CD14-positive monocyte (primary cell): ENCODE results near the gene COL25A1. TPM values are rescaled to one million over a fixed set of nuclear protein-coding genes. Genes with fewer than 3 reads are reported as not detected.

Source experiments
- DNase-seq, 3 donors: peaks; one replicate each; pipeline ENCODE4 v3.0.0-alpha.2; 2011 to 2022
- H2AFZ ChIP-seq: 2 replicates; pipeline ENCODE4 v1.6.0; 2012; ENCODE audit warnings: mild to moderate bottlenecking, low read depth, low read length, inconsistent platforms; ENCODE audit not compliant: insufficient read depth, poor library complexity, severe bottlenecking
- H3K27ac ChIP-seq, 2 donors: 1 replicate in 1 of 2; 2 replicates in 1 of 2; pipeline ENCODE4 v1.5.1; 2012 to 2013; ENCODE audit warnings: low read length in 2 of 2, control low read depth in 1 of 2, inconsistent platforms in 1 of 2, low read depth in 1 of 2, mild to moderate bottlenecking in 1 of 2
- H3K27me3 ChIP-seq, 2 donors: one replicate each; pipeline versions ENCODE4 v1.6.0 to v1.6.1; 2011 to 2013; ENCODE audit warnings: low read length in 2 of 2; ENCODE audit not compliant: control insufficient read depth in 2 of 2, insufficient read depth in 2 of 2
- H3K36me3 ChIP-seq, 2 donors: replicated peaks in 1 of 2; 1 replicate in 1 of 2; 2 replicates in 1 of 2; pipeline versions ENCODE4 v1.5.1 to v1.6.1; 2012 to 2013; ENCODE audit warnings: low read length in 2 of 2, control low read depth in 1 of 2, inconsistent platforms in 1 of 2, mild to moderate bottlenecking in 1 of 2; ENCODE audit not compliant: insufficient read depth in 2 of 2, control insufficient read depth in 1 of 2
- H3K4me1 ChIP-seq, 2 donors: 1 replicate in 1 of 2; 2 replicates in 1 of 2; pipeline versions ENCODE4 v1.5.1 to v1.6.1; 2012 to 2013; ENCODE audit warnings: low read length in 2 of 2, control low read depth in 1 of 2, inconsistent platforms in 1 of 2, mild to moderate bottlenecking in 1 of 2, moderate library complexity in 1 of 2; ENCODE audit not compliant: insufficient read depth in 2 of 2, control insufficient read depth in 1 of 2
- H3K4me2 ChIP-seq: replicated peaks from 2 replicates; pipeline ENCODE3; 2012; ENCODE audit warnings: low read length, moderate library complexity, mild to moderate bottlenecking; ENCODE audit not compliant: poor library complexity, severe bottlenecking; ENCODE audit errors: extremely low read depth
- H3K4me3 ChIP-seq, 3 experiments: fragments of 200-600 bp in 1 of 3; sonication (generic) in 1 of 3; replicated peaks in 1 of 3; 1 replicate in 2 of 3; 2 replicates in 1 of 3; pipeline ENCODE4 v1.5.1; 2011 to 2013; ENCODE audit warnings: low read length in 3 of 3, mild to moderate bottlenecking in 3 of 3, control low read depth in 2 of 3, low read depth in 2 of 3, inconsistent platforms in 1 of 3, moderate library complexity in 1 of 3
- H3K79me2 ChIP-seq: 2 replicates; pipeline ENCODE4 v1.6.0; 2012; ENCODE audit warnings: mild to moderate bottlenecking, control low read depth, inconsistent platforms, low read length, moderate library complexity; ENCODE audit not compliant: insufficient read depth
- H3K9ac ChIP-seq: 2 replicates; pipeline ENCODE4 v1.6.0; 2017; ENCODE audit warnings: low read length, mild to moderate bottlenecking; ENCODE audit not compliant: insufficient read depth, poor library complexity, severe bottlenecking
- H3K9me3 ChIP-seq, 2 donors: replicated peaks in 1 of 2; 1 replicate in 1 of 2; 2 replicates in 1 of 2; pipeline versions ENCODE4 v1.5.1 to v1.6.1; 2012 to 2013; ENCODE audit warnings: low read length in 2 of 2, control low read depth in 1 of 2; ENCODE audit not compliant: control insufficient read depth in 1 of 2, insufficient read depth in 1 of 2
- H4K20me1 ChIP-seq: 2 replicates; pipeline ENCODE4 v1.6.0; 2012; ENCODE audit warnings: mild to moderate bottlenecking, low read length, control low read depth, moderate library complexity; ENCODE audit not compliant: insufficient read depth
- H3K27ac Mint-ChIP-seq, 7 donors: one replicate each; pipeline ENCODE4 v1.8.0; 2020; ENCODE audit warnings: mild to moderate bottlenecking in 7 of 7, mixed read lengths in 7 of 7, moderate library complexity in 6 of 7, inconsistent platforms in 2 of 7
- H3K27me3 Mint-ChIP-seq, 3 donors: one replicate each; pipeline ENCODE4 v1.8.0; 2021 to 2022; ENCODE audit warnings: low read depth in 3 of 3, mild to moderate bottlenecking in 3 of 3, mixed read lengths in 3 of 3, moderate library complexity in 3 of 3, inconsistent platforms in 1 of 3
- H3K36me3 Mint-ChIP-seq, 2 donors: one replicate each; pipeline ENCODE4 v1.8.0; 2020; ENCODE audit warnings: mixed read lengths in 2 of 2, inconsistent platforms in 1 of 2, mild to moderate bottlenecking in 1 of 2
- H3K4me1 Mint-ChIP-seq: one replicate; pipeline ENCODE4 v1.8.0; 2020; ENCODE audit warnings: mild to moderate bottlenecking, mixed read lengths
- H3K4me3 Mint-ChIP-seq, 2 donors: one replicate each; pipeline ENCODE4 v1.8.0; 2020; ENCODE audit warnings: mild to moderate bottlenecking in 2 of 2, mixed read lengths in 2 of 2, moderate library complexity in 1 of 2
- H3K9me3 Mint-ChIP-seq, 7 donors: one replicate each; pipeline ENCODE4 v1.8.0; 2020 to 2022; ENCODE audit warnings: mixed read lengths in 7 of 7, mild to moderate bottlenecking in 6 of 7, moderate library complexity in 6 of 7, inconsistent platforms in 2 of 7
- WGBS: methylation state at CpG from one replicate; pipeline ENCODE4 v1.1.5; 2013; ENCODE audit warnings: missing lambda C conversion rate; ENCODE audit not compliant: insufficient coverage; 5-methylcytosine and 5-hydroxymethylcytosine counted together
- intact Hi-C, 2 donors: fragments of 100-400 bp; cut with micrococcal nuclease; formaldehyde crosslinking; loops; one replicate each; pipeline versions ENCODE4 v1.15.0 to v1.15.1; 2023
- polyA plus RNA-seq, 3 donors: library from polyadenylated mRNA; depleted of rRNA in 1 of 3; unstranded in 2 of 3; stranded (reverse) in 1 of 3; fragments of 300-500 nt in 2 of 3; fragments of >200 nt in 1 of 3; fragmentation: Illumina TruSeq in 2 of 3; gene quantifications; 1 replicate in 2 of 3; 2 replicates in 1 of 3; pipeline ENCODE4 v1.2.3, GENCODE V29; 2012 to 2021
- TF ChIP-seq, protein P1 (sequence below): fragments of 200-600 bp; IDR thresholded peaks from one replicate; pipeline ENCODE4 v1.8.0; 2022; ENCODE audit warnings: antibody characterized with exemption, mild to moderate bottlenecking

The COL25A1 gene
- polyA plus RNA-seq, 3 donors, result not detected

DNA sequence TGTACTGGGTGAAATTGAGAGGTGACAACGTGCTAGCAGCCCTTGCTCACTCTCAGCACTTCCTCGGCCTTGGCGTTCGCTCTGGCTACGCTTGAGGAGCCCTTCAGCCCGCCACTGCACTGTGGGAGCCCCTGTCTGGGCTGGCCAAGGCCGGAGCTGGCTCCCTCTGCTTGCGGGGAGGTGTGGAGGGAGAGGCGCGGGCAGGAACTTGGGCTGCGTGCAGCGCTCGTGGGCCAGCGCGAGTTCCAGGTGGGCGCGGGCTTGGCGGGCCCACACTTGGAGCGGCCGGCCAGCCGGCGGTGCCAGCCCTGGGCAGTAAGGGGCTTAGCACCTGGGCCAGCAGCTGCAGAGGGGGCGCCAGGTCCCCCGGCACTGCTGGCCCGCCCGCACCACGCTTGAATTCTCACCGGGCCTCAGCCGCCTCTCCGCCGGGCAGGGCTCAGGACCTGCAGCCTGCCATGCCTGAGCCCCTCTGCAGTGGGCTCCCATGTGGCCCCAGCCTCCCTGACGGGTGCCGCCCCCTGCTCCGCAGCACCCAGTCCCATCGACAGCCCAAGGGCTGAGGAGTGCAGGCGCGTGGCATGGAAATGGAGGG, 290.1 kb downstream of the COL25A1 start:
- Mint-ChIP-seq H3K9me3 (peaks cover 8 to 30% (median 12%) of the 10 kb centered on the region in 7 donors), H3K27ac (no peak overlapping the region), H3K4me3 (no peak overlapping the region), H3K27me3 (no peaks in the 10 kb centered on the region), H3K36me3 (no peaks in the 10 kb centered on the region), H3K4me1 (no peaks in the 10 kb centered on the region)
- no peaks in the 10 kb centered on the region for H4K20me1 ChIP-seq
- no peak overlapping the region for H3K4me2 ChIP-seq
- WGBS, result 96% methylated on average over 36 of the region's 37 CpGs
- H3K4me3 ChIP-seq, result no peak overlapping the region
- no peaks in the 10 kb centered on the region for H3K27me3 ChIP-seq
- TF ChIP-seq, protein P1, sequence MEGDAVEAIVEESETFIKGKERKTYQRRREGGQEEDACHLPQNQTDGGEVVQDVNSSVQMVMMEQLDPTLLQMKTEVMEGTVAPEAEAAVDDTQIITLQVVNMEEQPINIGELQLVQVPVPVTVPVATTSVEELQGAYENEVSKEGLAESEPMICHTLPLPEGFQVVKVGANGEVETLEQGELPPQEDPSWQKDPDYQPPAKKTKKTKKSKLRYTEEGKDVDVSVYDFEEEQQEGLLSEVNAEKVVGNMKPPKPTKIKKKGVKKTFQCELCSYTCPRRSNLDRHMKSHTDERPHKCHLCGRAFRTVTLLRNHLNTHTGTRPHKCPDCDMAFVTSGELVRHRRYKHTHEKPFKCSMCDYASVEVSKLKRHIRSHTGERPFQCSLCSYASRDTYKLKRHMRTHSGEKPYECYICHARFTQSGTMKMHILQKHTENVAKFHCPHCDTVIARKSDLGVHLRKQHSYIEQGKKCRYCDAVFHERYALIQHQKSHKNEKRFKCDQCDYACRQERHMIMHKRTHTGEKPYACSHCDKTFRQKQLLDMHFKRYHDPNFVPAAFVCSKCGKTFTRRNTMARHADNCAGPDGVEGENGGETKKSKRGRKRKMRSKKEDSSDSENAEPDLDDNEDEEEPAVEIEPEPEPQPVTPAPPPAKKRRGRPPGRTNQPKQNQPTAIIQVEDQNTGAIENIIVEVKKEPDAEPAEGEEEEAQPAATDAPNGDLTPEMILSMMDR, result no peak
- H3K36me3 ChIP-seq, result no peaks in the 10 kb centered on the region
- H2AFZ ChIP-seq, result no peak overlapping the region
- H3K27ac ChIP-seq, result no peak overlapping the region
- no peak overlapping the region for H3K9ac ChIP-seq
- intact Hi-C loops, result no loop called here
- H3K9me3 ChIP-seq, result peaks cover 0 to 20% of the 10 kb centered on the region in 2 donors
- no peaks in the 10 kb centered on the region for H3K4me1 ChIP-seq
- H3K79me2 ChIP-seq, result no peaks in the 10 kb centered on the region
- DNase-seq, result no peak

DNA sequence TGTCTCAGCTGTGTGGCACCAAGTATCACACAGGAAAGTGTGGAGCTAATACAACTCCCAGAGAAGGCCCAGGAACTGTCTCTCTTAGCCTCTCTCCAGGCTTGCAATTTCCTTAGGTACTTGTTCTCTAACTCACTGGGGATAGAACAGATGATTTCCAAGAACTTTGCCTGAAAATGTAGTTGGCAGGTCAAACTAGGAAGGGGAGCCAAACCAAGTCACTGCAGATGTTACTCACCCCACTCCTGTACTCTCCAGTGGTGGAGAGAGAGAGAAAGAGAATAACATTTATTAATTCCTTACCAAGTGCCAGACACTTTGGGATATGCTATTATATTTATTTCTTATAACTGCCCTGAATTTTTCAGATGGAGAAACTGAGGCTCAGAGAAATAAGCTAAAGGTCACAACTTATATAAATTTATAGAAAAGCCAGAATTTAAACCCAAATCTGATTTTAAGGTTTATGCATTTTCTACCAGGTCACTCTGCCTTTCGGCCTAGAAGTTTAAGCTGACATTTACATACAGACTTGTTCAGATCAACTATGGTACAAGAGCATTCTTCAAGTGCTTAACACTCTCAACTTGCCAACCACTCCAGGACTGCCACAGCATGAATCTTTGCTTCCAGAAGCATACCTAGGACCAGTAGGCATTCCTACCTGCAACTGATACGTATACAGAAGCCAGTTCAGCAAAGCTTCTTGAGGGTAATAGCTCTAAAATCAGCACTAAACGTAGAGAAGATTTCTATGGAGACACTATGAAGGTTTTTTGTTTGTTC, 291.0 kb downstream of the COL25A1 start:
- no peaks in the 10 kb centered on the region for H3K27me3 Mint-ChIP-seq
- Histone ChIP-seq H3K4me3 (no peak overlapping the region), H3K36me3 (no peaks in the 10 kb centered on the region), H4K20me1 (no peaks in the 10 kb centered on the region), H3K79me2 (no peaks in the 10 kb centered on the region), H3K4me1 (no peaks in the 10 kb centered on the region), H3K9ac (no peak overlapping the region), H3K9me3 (peaks cover 0 to 11% of the 10 kb centered on the region in 2 donors), H3K27me3 (no peaks in the 10 kb centered on the region), H3K27ac (no peak overlapping the region), H2AFZ (no peak overlapping the region), H3K4me2 (no peak overlapping the region)
- H3K9me3 Mint-ChIP-seq, result peaks cover 8 to 23% (median 12%) of the 10 kb centered on the region in 7 donors
- WGBS, result 93% methylated on average over 3 of the region's 3 CpGs
- H3K4me3 Mint-ChIP-seq, result no peak overlapping the region
- H3K4me1 Mint-ChIP-seq, result no peaks in the 10 kb centered on the region
- intact Hi-C loops, result no loop called here
- TF ChIP-seq, protein P1, result no peak
- H3K27ac Mint-ChIP-seq, result no peak overlapping the region
- DNase-seq, result no peak
- H3K36me3 Mint-ChIP-seq, result no peaks in the 10 kb centered on the region
